PC-9 (cell line): Measurements from ENCODE around the gene CERKL. TPM values are rescaled to one million over a fixed set of nuclear protein-coding genes. Genes with fewer than 3 reads are reported as not detected.

Experiments
- BruUV-seq: library from RNA; stranded (reverse); fragments of 400-500 nt; replicated peaks from 2 replicates; lab custom pipeline; 2021; lab: Mats Ljungman, UMichigan
- CTCF ChIA-PET: fragments of 300-600 bp; sonication (Branson Sonifier 250); formaldehyde crosslinking; loops from one replicate; lab custom pipeline; 2022; ENCODE audit warnings: antibody characterized with exemption; lab: Charles Lee
- POLR2A ChIA-PET: fragments of 300-600 bp; sonication (Branson Sonifier 250); formaldehyde crosslinking; loops from one replicate; lab custom pipeline; 2022; ENCODE audit warnings: antibody characterized with exemption; ENCODE audit not compliant: unreplicated experiment; lab: Charles Lee
- DNase-seq, 2 experiments: peaks; one replicate each; pipeline versions ENCODE4 v3.0.0 to v3.0.0-alpha.2; 2015 to 2022; ENCODE audit warnings: mixed read lengths in 1 of 2
- H2AFZ ChIP-seq: fragments of 200-600 bp; sonication (generic); 2 replicates; pipeline ENCODE4 v1.8.1; 2017; ENCODE audit warnings: antibody characterized with exemption
- H3F3A ChIP-seq: fragments of 200-600 bp; sonication (generic); 2 replicates; pipeline ENCODE4 v1.8.1; 2017; ENCODE audit warnings: antibody characterized with exemption, mild to moderate bottlenecking, low read depth; ENCODE audit not compliant: insufficient read depth
- H3K27ac ChIP-seq: fragments of 200-600 bp; sonication (generic); 2 replicates; pipeline ENCODE4 v1.6.1; 2016; ENCODE audit warnings: mixed run types
- H3K27me3 ChIP-seq: fragments of 200-600 bp; sonication (generic); 2 replicates; pipeline ENCODE4 v1.6.1; 2016; ENCODE audit warnings: low read depth, mixed run types; ENCODE audit not compliant: insufficient read depth
- H3K36me3 ChIP-seq: fragments of 200-600 bp; sonication (generic); 2 replicates; pipeline ENCODE4 v1.6.1; 2016; ENCODE audit warnings: low read depth, mixed run types
- H3K4me1 ChIP-seq: fragments of 200-600 bp; sonication (generic); replicated peaks from 2 replicates; pipeline ENCODE4 v1.6.1; 2016; ENCODE audit warnings: mixed run types; ENCODE audit not compliant: insufficient read depth
- H3K4me2 ChIP-seq: fragments of 200-600 bp; sonication (generic); 2 replicates; pipeline ENCODE4 v1.6.1; 2017; ENCODE audit warnings: mixed run types
- H3K4me3 ChIP-seq: fragments of 200-600 bp; sonication (generic); 2 replicates; pipeline ENCODE4 v1.6.1; 2016; ENCODE audit warnings: mixed run types
- H3K79me2 ChIP-seq: fragments of 200-600 bp; sonication (generic); 2 replicates; pipeline ENCODE4 v1.6.1; 2017; ENCODE audit warnings: low read depth, mixed run types
- H3K9me2 ChIP-seq: fragments of 200-600 bp; sonication (generic); 2 replicates; pipeline ENCODE4 v1.8.1; 2017; ENCODE audit warnings: mild to moderate bottlenecking; ENCODE audit not compliant: insufficient read depth
- H3K9me3 ChIP-seq: fragments of 200-600 bp; sonication (generic); 2 replicates; pipeline ENCODE4 v1.8.1; 2016; ENCODE audit warnings: low read depth; ENCODE audit not compliant: insufficient read depth
- H4K20me1 ChIP-seq: fragments of 200-600 bp; sonication (generic); 2 replicates; pipeline ENCODE4 v1.8.1; 2017; ENCODE audit not compliant: insufficient read depth
- EZH2 ChIP-seq: fragments of 200-600 bp; sonication (generic); IDR thresholded peaks from 2 replicates; pipeline ENCODE4 v1.8.0; 2017; ENCODE audit warnings: antibody characterized with exemption, low read depth
- intact Hi-C: fragments of 100-400 bp; cut with micrococcal nuclease; formaldehyde crosslinking; loops from one replicate; pipeline ENCODE4 v1.10.0; 2022; ENCODE audit not compliant: unreplicated experiment
- total RNA-seq: library from RNA; stranded (reverse); gene quantifications from 2 replicates; pipeline ENCODE4 v1.2.3, GENCODE V29; 2021
- TF ChIP-seq, protein P1 (sequence below): fragments of 200-600 bp; sonication (generic); conservative IDR thresholded peaks from 2 replicates; pipeline ENCODE4 v1.6.1; 2017; ENCODE audit warnings: mixed run types, antibody characterized with exemption, mild to moderate bottlenecking, moderate library complexity

CERKL gene
- total RNA-seq, 1 experiment from 2014 or later, result 1.6 TPM

DNA sequence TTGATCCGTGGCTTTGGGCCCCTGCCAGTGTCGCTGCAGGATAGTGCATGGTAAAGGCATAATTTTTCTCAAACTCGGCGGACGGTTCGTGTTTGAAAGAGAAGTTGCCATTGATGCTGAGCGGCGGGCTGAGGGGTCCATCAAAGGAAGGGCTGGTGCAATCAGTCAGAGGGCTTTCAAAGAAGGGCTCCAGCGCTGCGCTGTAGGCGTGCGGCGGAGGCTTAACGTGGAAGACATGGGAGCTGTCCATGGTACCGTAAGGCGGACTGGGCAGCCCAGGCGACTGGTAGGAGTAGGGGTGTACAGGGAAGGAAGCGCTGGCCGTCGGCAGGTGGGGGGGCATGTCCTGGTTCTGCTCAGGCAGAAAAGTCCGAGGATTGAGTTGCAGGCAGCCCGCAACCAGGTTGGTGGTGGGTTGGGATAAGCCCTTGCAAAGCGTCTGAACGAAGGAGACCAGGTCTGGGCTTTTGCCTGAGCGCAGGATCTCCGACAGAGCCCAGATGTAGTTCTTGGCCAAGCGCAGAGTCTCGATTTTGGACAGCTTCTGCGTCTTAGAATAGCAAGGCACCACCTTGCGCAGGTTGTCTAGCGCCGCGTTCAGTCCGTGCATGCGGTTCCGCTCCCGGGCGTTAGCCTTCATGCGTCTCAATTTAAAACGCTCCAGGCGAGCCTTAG is 21.1 kb upstream of the CERKL start:
- Histone ChIP-seq H3K4me1 (no peaks in the 10 kb centered on the region), H3K27me3 (no peaks in the 10 kb centered on the region), H3F3A (no peaks in the 10 kb centered on the region), H4K20me1 (no peaks in the 10 kb centered on the region), H3K9me2 (no peaks in the 10 kb centered on the region), H3K4me2 (no peak overlapping the region), H3K4me3 (no peak overlapping the region), H3K79me2 (no peaks in the 10 kb centered on the region), H3K27ac (no peak overlapping the region), H2AFZ (no peak overlapping the region; the same call in 1 of the 2 replicates), H3K9me3 (no peaks in the 10 kb centered on the region; the same call in 1 of the 2 replicates), H3K36me3 (no peaks in the 10 kb centered on the region)
- TF ChIP-seq, protein P1, sequence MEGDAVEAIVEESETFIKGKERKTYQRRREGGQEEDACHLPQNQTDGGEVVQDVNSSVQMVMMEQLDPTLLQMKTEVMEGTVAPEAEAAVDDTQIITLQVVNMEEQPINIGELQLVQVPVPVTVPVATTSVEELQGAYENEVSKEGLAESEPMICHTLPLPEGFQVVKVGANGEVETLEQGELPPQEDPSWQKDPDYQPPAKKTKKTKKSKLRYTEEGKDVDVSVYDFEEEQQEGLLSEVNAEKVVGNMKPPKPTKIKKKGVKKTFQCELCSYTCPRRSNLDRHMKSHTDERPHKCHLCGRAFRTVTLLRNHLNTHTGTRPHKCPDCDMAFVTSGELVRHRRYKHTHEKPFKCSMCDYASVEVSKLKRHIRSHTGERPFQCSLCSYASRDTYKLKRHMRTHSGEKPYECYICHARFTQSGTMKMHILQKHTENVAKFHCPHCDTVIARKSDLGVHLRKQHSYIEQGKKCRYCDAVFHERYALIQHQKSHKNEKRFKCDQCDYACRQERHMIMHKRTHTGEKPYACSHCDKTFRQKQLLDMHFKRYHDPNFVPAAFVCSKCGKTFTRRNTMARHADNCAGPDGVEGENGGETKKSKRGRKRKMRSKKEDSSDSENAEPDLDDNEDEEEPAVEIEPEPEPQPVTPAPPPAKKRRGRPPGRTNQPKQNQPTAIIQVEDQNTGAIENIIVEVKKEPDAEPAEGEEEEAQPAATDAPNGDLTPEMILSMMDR, result no peak
- no peak for TF ChIP-seq EZH2
- POLR2A ChIA-PET, result no interaction called here
- intact Hi-C loops, result loop anchor here (2.0 kb wide), 1 partner anchor 21 kb away; the partner anchor contains the start of gene CERKL
- no TSS peak for BruUV-seq
- CTCF ChIA-PET, result no interaction called here
- DNase-seq, result no peak

DNA sequence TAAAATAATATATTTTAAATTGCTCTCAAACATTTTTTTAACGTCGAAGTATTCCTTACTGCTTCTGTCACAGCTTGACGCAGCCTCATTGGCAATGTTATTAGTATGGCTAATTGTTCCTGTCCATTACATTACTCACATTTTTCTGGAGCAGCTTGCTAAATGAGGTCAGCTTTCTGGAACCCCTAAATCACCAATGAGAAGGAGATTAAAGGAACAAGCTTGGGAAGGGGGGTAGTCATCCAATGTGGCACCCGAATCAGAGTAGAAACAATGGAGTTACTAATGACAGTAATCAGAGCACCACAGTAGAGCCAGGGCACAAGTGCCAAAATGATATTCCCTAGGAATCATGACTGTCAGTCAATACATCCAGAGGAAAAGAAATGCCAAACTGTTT is 18.3 kb upstream of the CERKL start:
- no peak overlapping the region for H2AFZ ChIP-seq
- no peaks in the 10 kb centered on the region for H3K79me2 ChIP-seq
- no peaks in the 10 kb centered on the region for H3K27me3 ChIP-seq
- H3K4me3 ChIP-seq, result no peak overlapping the region
- ChIA-PET POLR2A (interaction anchor here (0.7 kb wide), 1 partner anchor 1314 kb away, joined by 7 read pairs; no protein-coding TSS in a partner anchor), CTCF (no interaction called here)
- TF ChIP-seq, protein P1, result no peak
- no peak for TF ChIP-seq EZH2
- H3K4me1 ChIP-seq, result no peaks in the 10 kb centered on the region
- BruUV-seq, result no TSS peak
- no peak for DNase-seq
- no peaks in the 10 kb centered on the region for H4K20me1 ChIP-seq
- H3F3A ChIP-seq, result no peaks in the 10 kb centered on the region
- no peaks in the 10 kb centered on the region for H3K9me2 ChIP-seq
- H3K27ac ChIP-seq, result no peak overlapping the region
- no peaks in the 10 kb centered on the region for H3K36me3 ChIP-seq
- intact Hi-C loops, result no loop called here
- H3K4me2 ChIP-seq, result no peak overlapping the region
- H3K9me3 ChIP-seq, result no peaks in the 10 kb centered on the region; the same call in 1 of the 2 replicates

DNA sequence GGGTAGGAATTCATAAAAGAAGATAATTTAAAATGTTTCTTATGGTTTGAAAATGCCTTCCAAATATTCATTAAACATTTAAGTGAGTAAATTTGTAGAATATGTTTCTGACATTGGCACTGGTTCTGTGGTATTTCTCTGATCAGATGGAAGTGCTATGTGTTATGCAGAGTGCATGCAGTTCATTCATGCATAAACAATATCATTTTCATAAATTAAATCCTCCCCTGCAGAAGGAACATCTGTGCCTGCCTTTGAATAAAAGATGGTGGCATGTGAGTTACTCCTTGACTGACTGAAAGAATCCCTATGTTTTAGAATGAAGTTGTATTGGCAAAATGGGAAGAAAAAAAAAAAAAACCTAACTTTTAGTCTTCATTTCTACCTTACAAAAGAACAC is 17.6 kb upstream of the CERKL start:
- no peaks in the 10 kb centered on the region for H3F3A ChIP-seq
- no peaks in the 10 kb centered on the region for H3K79me2 ChIP-seq
- POLR2A ChIA-PET, result interaction anchor here (0.6 to 0.7 kb wide), 2 partner anchors 32 to 1313 kb away, joined by 6 to 7 read pairs; no protein-coding TSS in a partner anchor
- no peaks in the 10 kb centered on the region for H3K27me3 ChIP-seq
- H4K20me1 ChIP-seq, result no peaks in the 10 kb centered on the region
- H2AFZ ChIP-seq, result no peak overlapping the region
- TF ChIP-seq, protein P1, result no peak
- TF ChIP-seq EZH2, result no peak
- intact Hi-C loops, result no loop called here
- CTCF ChIA-PET, result no interaction called here
- no peaks in the 10 kb centered on the region for H3K36me3 ChIP-seq
- H3K9me2 ChIP-seq, result no peaks in the 10 kb centered on the region
- H3K27ac ChIP-seq, result no peak overlapping the region
- no peak for DNase-seq
- no peaks in the 10 kb centered on the region for H3K9me3 ChIP-seq
- H3K4me2 ChIP-seq, result no peak overlapping the region
- no peak overlapping the region for H3K4me3 ChIP-seq
- H3K4me1 ChIP-seq, result no peaks in the 10 kb centered on the region
- no TSS peak for BruUV-seq
